HUES6 (cell line): ENCODE results near the gene C11orf98.
"Not testable (repeated sequence)": the region's sequence is repeated elsewhere in the genome, so short reads cannot be mapped to it uniquely, and the experiment has no call there.

Experiments
- H3K27ac ChIP-seq: 2 replicates; pipeline ENCODE4 v1.7.0; 2013; ENCODE audit warnings: low read depth, mild to moderate bottlenecking, low read length, inconsistent platforms
- H3K27me3 ChIP-seq: 2 replicates; pipeline ENCODE4 v1.6.1; 2013; ENCODE audit warnings: low read length; ENCODE audit not compliant: control insufficient read depth, insufficient read depth
- H3K36me3 ChIP-seq: 2 replicates; pipeline ENCODE4 v1.6.1; 2013; ENCODE audit warnings: low read length; ENCODE audit not compliant: control insufficient read depth, insufficient read depth
- H3K4me1 ChIP-seq: 2 replicates; pipeline ENCODE4 v1.6.1; 2013; ENCODE audit warnings: low read length; ENCODE audit not compliant: control insufficient read depth, insufficient read depth
- H3K4me3 ChIP-seq: 2 replicates; pipeline ENCODE4 v1.5.1; 2013; ENCODE audit warnings: low read depth, low read length
- H3K9ac ChIP-seq: one replicate; pipeline ENCODE4 v1.6.1; 2013; ENCODE audit warnings: mild to moderate bottlenecking, low read length
- H3K9me3 ChIP-seq: 2 replicates; pipeline ENCODE4 v1.6.1; 2013; ENCODE audit warnings: low read depth, low read length; ENCODE audit not compliant: control insufficient read depth, insufficient read depth

Gene C11orf98

GRCh38 chr11:62621567-62622470 is 43.2 kb downstream of the C11orf98 start, which contains the start of gene B3GAT3:
TSS of gene B3GAT3 (minus strand) at chr11:62621986. CDS start at chr11:62621947, 39 bp downstream.
- peaks cover 31% of the 10 kb centered on the region for H3K36me3 ChIP-seq
- H3K4me1 ChIP-seq, result peaks cover 7% of the 10 kb centered on the region; the same call in 1 of the 2 replicates
- H3K27ac ChIP-seq, result peak within 1 kb of the TSS; percentile 65; the same call in 1 of the 2 replicates
- peak within 1 kb of the TSS; percentile 94 for H3K4me3 ChIP-seq
- H3K9me3 ChIP-seq, result no peaks in the 10 kb centered on the region
- H3K27me3 ChIP-seq, result no peaks in the 10 kb centered on the region
- H3K9ac ChIP-seq, result peak within 1 kb of the TSS; percentile 89

- Histone ChIP-seq H3K4me3 (peak overlapping the region; percentile 94), H3K27ac (no peak overlapping the region; the same call in 1 of the 2 replicates), H3K9ac (peak overlapping the region; percentile 89), H3K4me1 (peaks cover 7% of the 10 kb centered on the region; the same call in 1 of the 2 replicates), H3K36me3 (peaks cover 27% of the 10 kb centered on the region), H3K9me3 (no peaks in the 10 kb centered on the region), H3K27me3 (no peaks in the 10 kb centered on the region)
These were observed 43.9 kb downstream of the C11orf98 start for GRCh38 chr11:62621027-62621566.

DNA sequence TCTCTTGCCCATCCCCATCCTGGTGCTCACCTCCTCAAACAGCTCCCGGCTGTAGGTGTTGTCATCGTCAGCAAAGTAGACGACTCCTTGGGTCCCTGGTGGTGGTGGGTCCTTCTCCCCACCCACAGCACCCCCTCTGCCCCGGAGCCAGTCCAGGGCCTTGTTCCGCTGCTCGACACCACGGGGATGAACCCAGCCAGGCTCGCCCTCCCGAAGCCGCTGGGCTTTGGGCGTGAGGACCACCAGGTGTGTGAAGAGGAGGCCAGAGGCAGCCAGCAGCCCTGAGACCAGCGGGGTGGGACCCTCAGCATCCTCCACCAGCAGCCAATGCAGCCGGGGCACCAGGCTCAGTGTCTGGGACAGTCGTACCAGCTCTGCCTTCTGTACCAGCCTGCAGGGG is 48.1 kb downstream of the C11orf98 start:
- H3K27ac ChIP-seq, H3K4me3 ChIP-seq, H3K9me3 ChIP-seq, H3K27me3 ChIP-seq, H3K9ac ChIP-seq: not testable (repeated sequence)
- Histone ChIP-seq H3K36me3 (peaks cover 14% of the 10 kb centered on the region), H3K4me1 (peaks cover 14% of the 10 kb centered on the region; the same call in 1 of the 2 replicates)

DNA sequence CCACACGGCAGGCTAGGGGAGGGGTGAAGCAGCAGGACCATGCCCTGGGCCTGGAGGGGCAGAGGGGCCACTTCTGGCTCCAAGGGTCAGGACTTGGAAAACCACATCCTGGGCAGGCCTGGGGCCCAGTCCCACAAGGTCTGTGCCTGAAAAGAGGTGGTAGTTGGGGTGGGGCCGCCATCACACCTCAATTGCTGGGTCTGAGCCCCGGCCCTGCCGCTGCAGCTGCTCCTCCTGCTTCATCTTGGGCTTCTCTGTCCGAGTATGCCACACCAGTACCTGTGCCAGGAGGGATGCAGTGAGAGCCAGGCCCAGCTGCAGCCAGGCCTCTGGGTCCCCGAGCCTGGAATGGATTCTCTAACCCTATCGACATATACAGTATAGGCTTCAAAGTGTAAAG is 49.5 kb downstream of the C11orf98 start:
- Histone ChIP-seq H3K36me3 (peaks cover 14% of the 10 kb centered on the region), H3K4me3 (no peak overlapping the region), H3K9me3 (no peaks in the 10 kb centered on the region), H3K4me1 (peaks cover 22% of the 10 kb centered on the region), H3K27me3 (no peaks in the 10 kb centered on the region), H3K9ac (no peak overlapping the region), H3K27ac (no peak overlapping the region)

- H3K27ac ChIP-seq, result no peak overlapping the region
- peaks cover 14% of the 10 kb centered on the region for H3K36me3 ChIP-seq
- peak overlapping the region; percentile 36 for H3K9ac ChIP-seq
- no peak overlapping the region for H3K4me3 ChIP-seq
- no peaks in the 10 kb centered on the region for H3K27me3 ChIP-seq
- no peaks in the 10 kb centered on the region for H3K9me3 ChIP-seq
- peaks cover 23% of the 10 kb centered on the region for H3K4me1 ChIP-seq
These were observed 50.7 kb downstream of the C11orf98 start for GRCh38 chr11:62614275-62614674.

DNA sequence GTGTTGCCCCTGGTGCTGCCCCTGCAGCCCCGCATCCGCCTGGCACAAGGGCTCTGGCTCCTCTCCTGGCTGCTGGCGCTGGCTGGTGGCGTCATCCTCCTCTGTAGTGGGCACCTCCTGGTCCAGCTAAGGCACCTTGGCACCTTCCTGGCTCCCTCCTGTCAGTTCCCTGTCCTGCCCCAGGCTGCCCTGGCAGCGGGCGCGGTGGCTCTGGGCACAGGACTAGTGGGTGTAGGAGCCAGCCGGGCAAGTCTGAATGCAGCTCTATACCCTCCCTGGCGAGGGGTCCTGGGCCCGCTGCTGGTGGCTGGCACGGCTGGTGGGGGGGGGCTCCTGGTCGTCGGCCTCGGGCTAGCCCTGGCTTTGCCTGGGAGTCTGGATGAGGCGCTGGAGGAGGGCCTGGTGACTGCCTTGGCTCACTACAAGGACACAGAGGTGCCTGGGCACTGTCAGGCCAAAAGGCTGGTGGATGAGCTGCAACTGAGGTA is 51.7 kb downstream of the C11orf98 start:
- peaks cover 23% of the 10 kb centered on the region for H3K4me1 ChIP-seq
- no peaks in the 10 kb centered on the region for H3K9me3 ChIP-seq
- H3K27ac ChIP-seq, result no peak overlapping the region
- no peak overlapping the region for H3K9ac ChIP-seq
- H3K4me3 ChIP-seq, result peak overlapping the region; percentile 76
- peaks cover 17% of the 10 kb centered on the region for H3K36me3 ChIP-seq
- H3K27me3 ChIP-seq, result no peaks in the 10 kb centered on the region
